PC-9 (cell line): ENCODE data around the gene SLC37A3.

Experiments used
- EZH2 ChIP-seq: fragments of 200-600 bp; sonication (generic); IDR thresholded peaks from 2 replicates; pipeline ENCODE4 v1.8.0; 2017; ENCODE audit warnings: antibody characterized with exemption, low read depth
- TF ChIP-seq, protein P1 (sequence below): fragments of 200-600 bp; sonication (generic); conservative IDR thresholded peaks from 2 replicates; pipeline ENCODE4 v1.6.1; 2017; ENCODE audit warnings: mixed run types, antibody characterized with exemption, mild to moderate bottlenecking, moderate library complexity

DNA sequence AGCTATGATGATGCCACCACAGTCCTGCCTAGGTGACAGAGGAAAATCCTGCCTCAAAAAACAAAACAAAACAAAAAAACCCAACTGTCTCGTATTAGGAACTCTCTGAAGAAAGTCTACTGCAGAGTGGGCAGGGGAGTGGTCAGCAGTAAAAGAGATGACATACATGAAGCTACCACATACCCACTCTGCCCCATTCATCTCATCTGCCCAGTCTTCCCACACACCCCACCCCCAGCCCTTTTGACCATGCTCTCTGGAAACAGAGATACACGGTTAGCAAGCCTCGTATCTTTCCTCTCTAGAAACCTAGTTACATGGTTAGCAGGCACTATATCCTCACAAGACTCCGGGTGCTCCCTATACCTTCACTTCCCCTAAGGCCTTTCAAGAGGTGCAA is 8.3 kb downstream of the SLC37A3 start:
- TF ChIP-seq, protein P1, sequence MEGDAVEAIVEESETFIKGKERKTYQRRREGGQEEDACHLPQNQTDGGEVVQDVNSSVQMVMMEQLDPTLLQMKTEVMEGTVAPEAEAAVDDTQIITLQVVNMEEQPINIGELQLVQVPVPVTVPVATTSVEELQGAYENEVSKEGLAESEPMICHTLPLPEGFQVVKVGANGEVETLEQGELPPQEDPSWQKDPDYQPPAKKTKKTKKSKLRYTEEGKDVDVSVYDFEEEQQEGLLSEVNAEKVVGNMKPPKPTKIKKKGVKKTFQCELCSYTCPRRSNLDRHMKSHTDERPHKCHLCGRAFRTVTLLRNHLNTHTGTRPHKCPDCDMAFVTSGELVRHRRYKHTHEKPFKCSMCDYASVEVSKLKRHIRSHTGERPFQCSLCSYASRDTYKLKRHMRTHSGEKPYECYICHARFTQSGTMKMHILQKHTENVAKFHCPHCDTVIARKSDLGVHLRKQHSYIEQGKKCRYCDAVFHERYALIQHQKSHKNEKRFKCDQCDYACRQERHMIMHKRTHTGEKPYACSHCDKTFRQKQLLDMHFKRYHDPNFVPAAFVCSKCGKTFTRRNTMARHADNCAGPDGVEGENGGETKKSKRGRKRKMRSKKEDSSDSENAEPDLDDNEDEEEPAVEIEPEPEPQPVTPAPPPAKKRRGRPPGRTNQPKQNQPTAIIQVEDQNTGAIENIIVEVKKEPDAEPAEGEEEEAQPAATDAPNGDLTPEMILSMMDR, result no peak
- TF ChIP-seq EZH2, result no peak
